GM23338 (cell line): Measurements from ENCODE around the gene B4GALT2. TPM values are rescaled to one million over a fixed set of nuclear protein-coding genes. Genes with fewer than 3 reads are reported as not detected.

ENCODE experiments used
- ATAC-seq: fragments of 200-7000 bp; cut with Tn5 transposase; 3 replicates; pipeline ENCODE4 v1.9.1; 2020
- DNase-seq: peaks from one replicate; pipeline ENCODE4 v3.0.0-alpha.2; 2015; ENCODE audit warnings: low spot score
- H2AFZ ChIP-seq: fragments of 200-600 bp; sonication (generic); 2 replicates; pipeline ENCODE4 v1.8.0; 2016; ENCODE audit warnings: antibody characterized with exemption, mild to moderate bottlenecking, moderate library complexity
- H3F3A ChIP-seq: fragments of 200-600 bp; sonication (generic); replicated peaks from 2 replicates; pipeline ENCODE4 v1.8.0; 2017; ENCODE audit warnings: antibody characterized with exemption, mixed run types, low read depth
- H3K27ac ChIP-seq: fragments of 200-600 bp; sonication (generic); 2 replicates; pipeline ENCODE4 v1.6.1; 2016; ENCODE audit warnings: low read depth
- H3K27me3 ChIP-seq: fragments of 200-600 bp; sonication (generic); 2 replicates; pipeline ENCODE4 v1.8.0; 2016; ENCODE audit warnings: mild to moderate bottlenecking, mixed run types, moderate library complexity; ENCODE audit not compliant: insufficient read depth
- H3K36me3 ChIP-seq: fragments of 200-600 bp; sonication (generic); 2 replicates; pipeline ENCODE4 v1.8.0; 2016; ENCODE audit warnings: mild to moderate bottlenecking; ENCODE audit not compliant: insufficient read depth
- H3K4me1 ChIP-seq: fragments of 200-600 bp; sonication (generic); 2 replicates; pipeline ENCODE4 v1.8.0; 2016; ENCODE audit warnings: mild to moderate bottlenecking, moderate library complexity; ENCODE audit not compliant: insufficient read depth
- H3K4me2 ChIP-seq: fragments of 200-600 bp; sonication (generic); 2 replicates; pipeline ENCODE4 v1.7.1; 2017; ENCODE audit warnings: mixed run types
- H3K4me3 ChIP-seq: fragments of 200-600 bp; sonication (generic); 2 replicates; pipeline ENCODE4 v1.6.1; 2016; ENCODE audit warnings: mixed run types
- H3K79me2 ChIP-seq: fragments of 200-600 bp; sonication (generic); replicated peaks from 2 replicates; pipeline ENCODE4 v1.8.0; 2017; ENCODE audit warnings: mild to moderate bottlenecking; ENCODE audit not compliant: insufficient read depth
- H3K9me2 ChIP-seq: fragments of 200-600 bp; sonication (generic); 2 replicates; pipeline ENCODE4 v1.8.0; 2017; ENCODE audit not compliant: insufficient read depth
- H4K20me1 ChIP-seq: fragments of 200-600 bp; sonication (generic); replicated peaks from 2 replicates; pipeline ENCODE4 v1.8.0; 2017; ENCODE audit warnings: mild to moderate bottlenecking; ENCODE audit not compliant: insufficient read depth
- H3K27ac Mint-ChIP-seq: 2 replicates; pipeline ENCODE4 v1.8.0; 2020; ENCODE audit warnings: inconsistent platforms, mild to moderate bottlenecking, moderate library complexity, mixed read lengths
- H3K27me3 Mint-ChIP-seq: 3 replicates; pipeline ENCODE4 v1.8.0; 2022; ENCODE audit warnings: low read depth, mild to moderate bottlenecking, moderate library complexity, mixed read lengths, inconsistent platforms; ENCODE audit not compliant: insufficient read depth, poor library complexity
- H3K36me3 Mint-ChIP-seq: 3 replicates; pipeline ENCODE4 v1.8.0; 2021; ENCODE audit warnings: low read depth, mild to moderate bottlenecking, inconsistent platforms, moderate library complexity, mixed read lengths
- H3K4me1 Mint-ChIP-seq: 3 replicates; pipeline ENCODE4 v1.8.0; 2020; ENCODE audit warnings: mild to moderate bottlenecking, inconsistent platforms, mixed read lengths
- H3K4me3 Mint-ChIP-seq: 3 replicates; pipeline ENCODE4 v1.8.0; 2021; ENCODE audit warnings: moderate library complexity, mild to moderate bottlenecking, inconsistent platforms, mixed read lengths
- H3K9me3 Mint-ChIP-seq: 3 replicates; pipeline ENCODE4 v1.8.0; 2020; ENCODE audit warnings: moderate library complexity, mild to moderate bottlenecking, inconsistent platforms, mixed read lengths
- CREB1 ChIP-seq: fragments of 250-450 bp; sonication (Bioruptor Pico); IDR thresholded peaks from 2 replicates; pipeline ENCODE4 v1.5.0; 2020; ENCODE audit warnings: low read depth, mild to moderate bottlenecking, moderate library complexity
- POLR2AphosphoS5 ChIP-seq: IDR thresholded peaks from 2 replicates; pipeline ENCODE4 v1.6.1; 2016; ENCODE audit warnings: antibody characterized with exemption, low read depth
- STAT1 ChIP-seq: IDR thresholded peaks from one replicate; pipeline ENCODE4 v1.6.1; 2016; ENCODE audit warnings: antibody characterized with exemption; ENCODE audit not compliant: unreplicated experiment
- ZNF114 ChIP-seq: fragments of 250-450 bp; sonication (Bioruptor Pico); IDR thresholded peaks from 2 replicates; pipeline ENCODE4 v1.5.0; 2020; ENCODE audit warnings: mild to moderate bottlenecking, moderate library complexity
- ZNF331 ChIP-seq: fragments of 250-450 bp; sonication (Bioruptor Pico); IDR thresholded peaks from 2 replicates; pipeline ENCODE4 v1.5.0; 2020; ENCODE audit warnings: low read depth, mild to moderate bottlenecking, moderate library complexity
- polyA plus RNA-seq: library from polyadenylated mRNA; unstranded; fragments of >200 nt; fragmentation: Nextera tagmentation; extraction: Ambion mirVana; gene quantifications from 2 replicates; pipeline ENCODE4 v1.2.1, GENCODE V29; 2016
- total RNA-seq: library from RNA; depleted of rRNA; stranded (reverse); fragments of >200 nt; shearing (Covaris generic); gene quantifications from 2 replicates; pipeline ENCODE4 v1.2.3, GENCODE V29; 2014
- TF ChIP-seq, protein P1 (sequence below): IDR thresholded peaks from one replicate; pipeline ENCODE4 v1.6.1; 2018; ENCODE audit warnings: antibody characterized with exemption; ENCODE audit not compliant: unreplicated experiment

The B4GALT2 gene
- total and polyA plus RNA-seq, 2 experiments from 2014 or later = 22.4 to 63.1 TPM

DNA sequence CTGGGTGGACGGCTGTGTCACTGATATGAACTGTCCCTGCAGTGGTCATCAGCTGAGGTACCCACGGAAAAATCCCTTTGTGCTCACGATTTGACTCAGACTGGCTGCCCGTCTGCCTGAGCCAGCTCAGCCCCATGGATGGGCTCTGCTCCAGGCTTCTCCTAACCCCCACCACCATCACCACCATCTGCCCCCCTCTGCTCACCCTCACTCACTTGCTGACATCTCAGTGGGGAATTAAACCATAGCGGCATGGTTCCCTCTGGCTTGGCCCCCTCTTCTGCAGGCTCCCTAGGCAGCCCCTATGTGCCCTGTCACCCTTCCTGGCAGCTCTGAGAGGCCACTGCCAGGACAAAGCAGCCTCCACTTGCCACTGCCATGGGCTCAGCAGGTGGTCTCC lies 34.9 kb downstream of the B4GALT2 start:
- H3K9me2 ChIP-seq = no peaks in the 10 kb centered on the region
- Mint-ChIP-seq H3K27me3 (peaks cover 5% of the 10 kb centered on the region), H3K4me3 (no peak overlapping the region; the same call in 2 of the 3 replicates), H3K36me3 (peaks cover 14% of the 10 kb centered on the region), H3K9me3 (no peaks in the 10 kb centered on the region), H3K4me1 (peaks cover 12% of the 10 kb centered on the region), H3K27ac (peak overlapping the region; percentile 24; the same call in 1 of the 2 replicates)
- H3K79me2 ChIP-seq = no peaks in the 10 kb centered on the region
- no peak overlapping the region for H3K4me3 ChIP-seq
- TF ChIP-seq CREB1 (CRISPR knock-in tag) (no peak), STAT1 (no peak), POLR2AphosphoS5 (no peak), ZNF331 (no peak)
- TF ChIP-seq, protein P1, sequence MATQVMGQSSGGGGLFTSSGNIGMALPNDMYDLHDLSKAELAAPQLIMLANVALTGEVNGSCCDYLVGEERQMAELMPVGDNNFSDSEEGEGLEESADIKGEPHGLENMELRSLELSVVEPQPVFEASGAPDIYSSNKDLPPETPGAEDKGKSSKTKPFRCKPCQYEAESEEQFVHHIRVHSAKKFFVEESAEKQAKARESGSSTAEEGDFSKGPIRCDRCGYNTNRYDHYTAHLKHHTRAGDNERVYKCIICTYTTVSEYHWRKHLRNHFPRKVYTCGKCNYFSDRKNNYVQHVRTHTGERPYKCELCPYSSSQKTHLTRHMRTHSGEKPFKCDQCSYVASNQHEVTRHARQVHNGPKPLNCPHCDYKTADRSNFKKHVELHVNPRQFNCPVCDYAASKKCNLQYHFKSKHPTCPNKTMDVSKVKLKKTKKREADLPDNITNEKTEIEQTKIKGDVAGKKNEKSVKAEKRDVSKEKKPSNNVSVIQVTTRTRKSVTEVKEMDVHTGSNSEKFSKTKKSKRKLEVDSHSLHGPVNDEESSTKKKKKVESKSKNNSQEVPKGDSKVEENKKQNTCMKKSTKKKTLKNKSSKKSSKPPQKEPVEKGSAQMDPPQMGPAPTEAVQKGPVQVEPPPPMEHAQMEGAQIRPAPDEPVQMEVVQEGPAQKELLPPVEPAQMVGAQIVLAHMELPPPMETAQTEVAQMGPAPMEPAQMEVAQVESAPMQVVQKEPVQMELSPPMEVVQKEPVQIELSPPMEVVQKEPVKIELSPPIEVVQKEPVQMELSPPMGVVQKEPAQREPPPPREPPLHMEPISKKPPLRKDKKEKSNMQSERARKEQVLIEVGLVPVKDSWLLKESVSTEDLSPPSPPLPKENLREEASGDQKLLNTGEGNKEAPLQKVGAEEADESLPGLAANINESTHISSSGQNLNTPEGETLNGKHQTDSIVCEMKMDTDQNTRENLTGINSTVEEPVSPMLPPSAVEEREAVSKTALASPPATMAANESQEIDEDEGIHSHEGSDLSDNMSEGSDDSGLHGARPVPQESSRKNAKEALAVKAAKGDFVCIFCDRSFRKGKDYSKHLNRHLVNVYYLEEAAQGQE = no peak
- no peaks in the 10 kb centered on the region; the same call in 1 of the 2 replicates for H3K36me3 ChIP-seq
- no peaks in the 10 kb centered on the region for H3K4me1 ChIP-seq
- no peak overlapping the region for H3K27ac ChIP-seq
- H3K27me3 ChIP-seq = no peaks in the 10 kb centered on the region
- H3K4me2 ChIP-seq = no peak overlapping the region
- no peaks in the 10 kb centered on the region for H3F3A ChIP-seq
- H2AFZ ChIP-seq = no peak overlapping the region
- ATAC-seq = no peak
- DNase-seq = no peak
- peaks cover 7% of the 10 kb centered on the region; the same call in 1 of the 2 replicates for H4K20me1 ChIP-seq

DNA sequence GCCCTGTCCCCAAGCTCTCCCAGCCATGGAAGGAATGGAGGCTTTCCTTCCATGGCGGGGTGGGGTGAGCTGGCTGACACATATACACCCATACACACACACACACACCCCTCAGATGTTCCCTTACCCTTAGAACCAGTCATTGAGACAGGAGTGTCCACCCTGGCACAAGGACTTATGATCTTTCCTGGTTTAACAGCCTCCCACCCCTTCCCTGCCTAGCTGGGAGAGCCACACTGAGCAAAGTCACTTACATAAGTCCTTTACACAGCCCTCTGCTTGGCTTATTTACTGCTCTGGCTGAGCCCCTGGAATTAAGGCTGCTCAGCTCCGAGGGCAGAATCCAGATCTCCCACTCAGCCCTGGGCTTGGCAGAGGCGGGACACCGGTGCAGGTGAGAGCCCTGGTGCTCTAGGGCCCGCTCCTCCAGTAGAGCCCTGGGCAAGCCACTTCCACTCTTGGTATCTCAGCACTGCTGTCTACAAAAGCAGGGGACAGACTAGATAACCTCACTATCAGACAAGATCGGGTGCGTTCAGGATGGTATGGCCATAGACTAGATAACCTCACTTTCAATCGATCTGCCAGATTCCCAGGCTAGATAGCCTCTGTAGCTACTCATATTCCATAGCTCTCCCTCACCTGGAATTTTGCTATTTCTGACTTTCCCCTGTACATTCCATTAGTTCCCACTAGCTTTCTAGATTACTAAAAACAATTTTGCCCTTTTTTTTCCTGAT lies 35.5 kb downstream of the B4GALT2 start:
- no peak overlapping the region for H3K4me3 ChIP-seq
- H3K27me3 Mint-ChIP-seq = peaks cover 3% of the 10 kb centered on the region
- H3K27ac ChIP-seq = no peak overlapping the region
- no peak for ATAC-seq
- no peak overlapping the region for H3K4me2 ChIP-seq
- H3K36me3 Mint-ChIP-seq = peaks cover 10% of the 10 kb centered on the region
- TF ChIP-seq ZNF114 (CRISPR knock-in tag) (no peak), STAT1 (no peak)
- no peaks in the 10 kb centered on the region for H3K79me2 ChIP-seq
- no peaks in the 10 kb centered on the region for H3K27me3 ChIP-seq
- H4K20me1 ChIP-seq = peaks cover 7% of the 10 kb centered on the region; the same call in 1 of the 2 replicates
- DNase-seq = no peak
- H3K9me3 Mint-ChIP-seq = no peaks in the 10 kb centered on the region
- peaks cover 12% of the 10 kb centered on the region for H3K4me1 Mint-ChIP-seq
- H3K27ac Mint-ChIP-seq = peak overlapping the region; percentile 24; the same call in 1 of the 2 replicates
- H3K36me3 ChIP-seq = no peaks in the 10 kb centered on the region; the same call in 1 of the 2 replicates
- H3K4me3 Mint-ChIP-seq = no peak overlapping the region
- H2AFZ ChIP-seq = no peak overlapping the region
- no peaks in the 10 kb centered on the region for H3F3A ChIP-seq
- no peaks in the 10 kb centered on the region for H3K9me2 ChIP-seq
- no peaks in the 10 kb centered on the region for H3K4me1 ChIP-seq
